Measurements from ENCODE around the gene ALDH1A3. TPM values are rescaled to one million over a fixed set of nuclear protein-coding genes. Genes with fewer than 3 reads are reported as not detected.

ALDH1A3 gene
- total and polyA plus RNA-seq, 11 donors: 0.82 to 37.1 (median 4.7) TPM

DNA sequence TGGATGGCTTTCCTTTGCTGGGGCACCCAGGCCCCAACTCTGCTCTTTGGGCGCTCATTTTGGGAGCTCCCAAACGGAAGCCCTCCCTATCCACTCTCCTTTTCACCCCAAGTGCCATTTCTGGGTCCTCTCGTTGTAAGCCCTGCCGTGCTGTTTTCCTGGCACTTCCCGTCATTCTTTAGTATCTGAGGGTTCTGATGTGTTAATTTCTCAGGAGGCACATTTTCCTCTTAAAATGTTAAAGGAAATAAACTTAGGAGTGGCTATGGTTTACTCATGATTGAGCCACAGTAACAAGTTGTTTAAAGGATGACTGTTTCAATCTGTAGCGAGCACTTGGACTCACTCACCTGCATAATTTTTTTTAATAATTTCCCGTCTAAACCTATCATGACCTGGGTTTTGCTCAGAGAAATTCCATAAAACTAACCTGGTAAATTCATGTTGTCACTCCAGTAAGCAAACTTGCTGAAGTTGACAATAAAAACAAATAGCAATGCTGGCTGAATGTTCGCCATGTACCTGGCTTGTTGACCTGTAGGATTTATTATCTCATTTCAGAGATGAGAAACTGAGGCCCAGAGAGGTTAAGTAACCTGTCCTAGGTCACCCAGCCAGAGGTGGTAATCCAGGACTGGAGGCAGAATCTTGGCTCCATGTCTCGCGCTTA, 10.6 kb downstream of the ALDH1A3 start:
- no peak for DNase-seq
- no peak overlapping the region for H3K4me3 ChIP-seq
- H3K9me3 ChIP-seq: no peaks in the 10 kb centered on the region
- TF ChIP-seq, protein P1, sequence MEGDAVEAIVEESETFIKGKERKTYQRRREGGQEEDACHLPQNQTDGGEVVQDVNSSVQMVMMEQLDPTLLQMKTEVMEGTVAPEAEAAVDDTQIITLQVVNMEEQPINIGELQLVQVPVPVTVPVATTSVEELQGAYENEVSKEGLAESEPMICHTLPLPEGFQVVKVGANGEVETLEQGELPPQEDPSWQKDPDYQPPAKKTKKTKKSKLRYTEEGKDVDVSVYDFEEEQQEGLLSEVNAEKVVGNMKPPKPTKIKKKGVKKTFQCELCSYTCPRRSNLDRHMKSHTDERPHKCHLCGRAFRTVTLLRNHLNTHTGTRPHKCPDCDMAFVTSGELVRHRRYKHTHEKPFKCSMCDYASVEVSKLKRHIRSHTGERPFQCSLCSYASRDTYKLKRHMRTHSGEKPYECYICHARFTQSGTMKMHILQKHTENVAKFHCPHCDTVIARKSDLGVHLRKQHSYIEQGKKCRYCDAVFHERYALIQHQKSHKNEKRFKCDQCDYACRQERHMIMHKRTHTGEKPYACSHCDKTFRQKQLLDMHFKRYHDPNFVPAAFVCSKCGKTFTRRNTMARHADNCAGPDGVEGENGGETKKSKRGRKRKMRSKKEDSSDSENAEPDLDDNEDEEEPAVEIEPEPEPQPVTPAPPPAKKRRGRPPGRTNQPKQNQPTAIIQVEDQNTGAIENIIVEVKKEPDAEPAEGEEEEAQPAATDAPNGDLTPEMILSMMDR (IDR thresholded peaks at IDR 0.05): no peak
- TF ChIP-seq POLR2A (IDR thresholded peaks at IDR 0.05): no peak
- H3K4me1 ChIP-seq: peaks cover 0 to 14% (median 7%) of the 10 kb centered on the region in 12 donors
- peaks cover 0 to 55% (median 12%) of the 10 kb centered on the region in 9 donors for H3K27me3 ChIP-seq
- ATAC-seq: no peak
- H3K36me3 ChIP-seq: no peaks in the 10 kb centered on the region
- WGBS, 4 donors: 75 to 83% (median 80%) methylated on average over 10 of the region's 10 CpGs
- intact Hi-C loops (cut with DNase I): no loop called here
- H3K27ac ChIP-seq: peak overlapping the region in 3 of 12 donors; percentile 5 to 30 (median 23)

DNA sequence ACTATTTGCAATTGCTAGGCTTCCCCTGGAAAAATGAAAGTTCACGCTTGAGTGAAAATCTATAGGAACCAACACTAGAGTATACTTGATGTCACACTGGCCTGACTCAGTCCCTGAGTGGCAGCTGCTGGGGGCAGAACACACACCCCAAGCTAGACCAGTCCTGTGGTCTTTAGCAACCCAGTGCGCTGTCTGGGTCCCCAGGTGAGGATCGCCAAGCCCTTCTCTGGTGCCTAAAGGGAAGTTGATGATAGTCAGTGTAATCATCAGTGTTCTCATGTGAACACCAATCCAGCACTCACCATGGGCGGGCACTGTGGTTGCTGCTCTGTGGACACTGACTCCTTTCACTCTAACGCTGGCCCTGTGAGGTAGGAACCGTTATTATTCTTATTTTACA, 11.2 kb downstream of the ALDH1A3 start:
- H3K9me3 ChIP-seq: no peaks in the 10 kb centered on the region
- no peak for DNase-seq
- WGBS, 4 donors: 93 to 97% (median 94%) methylated on average over 6 of the region's 6 CpGs
- H3K4me1 ChIP-seq: peaks cover 0 to 14% (median 7%) of the 10 kb centered on the region in 12 donors
- ATAC-seq: no peak
- peaks cover 0 to 51% (median 12%) of the 10 kb centered on the region in 9 donors for H3K27me3 ChIP-seq
- no peak overlapping the region for H3K27ac ChIP-seq
- no peak overlapping the region for H3K4me3 ChIP-seq
- TF ChIP-seq, protein P1 (IDR thresholded peaks at IDR 0.05): no peak
- TF ChIP-seq POLR2A (IDR thresholded peaks at IDR 0.05): no peak
- intact Hi-C loops (cut with DNase I): no loop called here
- no peaks in the 10 kb centered on the region for H3K36me3 ChIP-seq

DNA sequence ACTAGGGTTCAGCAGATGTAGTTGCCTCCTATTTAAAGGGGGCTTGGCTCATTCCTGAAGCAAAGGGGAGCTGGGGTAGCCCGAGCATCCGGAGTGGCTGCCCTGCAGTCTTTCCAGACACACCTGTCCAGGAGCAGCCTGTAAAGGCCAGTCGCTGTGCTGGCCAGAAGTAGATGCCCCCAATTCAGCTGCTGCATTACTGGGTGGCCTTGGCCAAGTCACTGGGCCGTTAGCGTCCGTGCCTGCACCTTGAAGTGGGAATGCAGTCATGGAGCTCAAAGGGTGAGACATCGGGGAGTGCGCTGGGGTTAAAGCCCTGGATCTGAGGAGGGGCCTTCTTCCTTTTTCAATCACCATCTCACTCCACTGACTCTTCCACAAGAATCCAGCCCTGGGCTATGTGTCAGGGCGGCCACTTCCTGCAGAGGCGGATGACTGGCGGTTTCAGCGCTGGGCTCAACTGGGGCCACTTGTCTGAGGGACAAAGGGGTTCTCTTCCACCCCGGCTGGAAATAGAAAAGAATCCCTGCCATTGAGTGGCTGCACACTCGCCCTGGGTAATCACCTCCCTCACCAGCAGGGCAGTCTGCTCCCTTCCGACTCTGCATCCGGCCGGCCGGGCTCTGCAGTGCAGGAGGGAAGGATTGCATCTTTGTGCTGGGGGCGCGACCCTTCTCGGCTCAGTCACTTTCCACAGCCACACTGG, 11.8 kb downstream of the ALDH1A3 start:
- intact Hi-C loops (cut with DNase I): no loop called here
- DNase-seq (no peak), ATAC-seq (peak in 1 of 4 donors; percentile 23)
- Histone ChIP-seq H3K9me3 (no peaks in the 10 kb centered on the region), H3K36me3 (no peaks in the 10 kb centered on the region), H3K4me1 (peaks cover 0 to 14% (median 7%) of the 10 kb centered on the region in 12 donors), H3K27ac (no peak overlapping the region), H3K4me3 (no peak overlapping the region), H3K27me3 (peaks cover 0 to 46% (median 12%) of the 10 kb centered on the region in 9 donors)
- TF ChIP-seq, protein P1 (IDR thresholded peaks at IDR 0.05): no peak
- no peak for TF ChIP-seq POLR2A (IDR thresholded peaks at IDR 0.05)
- 44 to 64% (median 56%) methylated on average over 21 of the region's 21 CpGs for WGBS, 4 donors

DNA sequence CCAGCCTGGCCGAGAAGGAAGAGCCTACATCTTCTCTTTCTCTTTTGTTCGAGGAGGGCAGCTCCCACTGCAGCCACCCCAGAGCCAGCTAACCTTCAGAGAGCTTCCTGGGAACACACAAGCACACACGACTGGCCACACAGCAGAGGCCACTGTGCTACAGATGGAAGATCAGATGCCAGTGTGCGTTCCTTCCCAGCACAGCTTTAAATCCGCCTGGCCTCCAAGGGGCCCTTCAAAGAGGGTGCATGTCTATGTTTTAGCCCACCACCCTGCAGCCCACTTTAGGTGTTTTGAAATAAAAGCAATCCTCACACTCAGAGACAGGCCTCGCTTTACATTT, 12.4 kb downstream of the ALDH1A3 start:
- Histone ChIP-seq H3K4me1 (peaks cover 0 to 14% (median 7%) of the 10 kb centered on the region in 12 donors), H3K36me3 (no peaks in the 10 kb centered on the region), H3K4me3 (no peak overlapping the region), H3K9me3 (no peaks in the 10 kb centered on the region), H3K27ac (no peak overlapping the region), H3K27me3 (peaks cover 0 to 41% (median 12%) of the 10 kb centered on the region in 9 donors)
- ATAC-seq (no peak), DNase-seq (no peak)
- TF ChIP-seq POLR2A (IDR thresholded peaks at IDR 0.05): no peak
- TF ChIP-seq, protein P1 (IDR thresholded peaks at IDR 0.05): no peak
- intact Hi-C loops (cut with DNase I): no loop called here
- 60 to 67% (median 64%) methylated on average over 6 of the region's 6 CpGs for WGBS, 4 donors
